Ovary (tissue), 9 donors: ENCODE measurements around the gene PCBP2. TPM values are rescaled to one million over a fixed set of nuclear protein-coding genes. Genes with fewer than 3 reads are reported as not detected.

Experiments used
- DNase-seq, 5 donors: peaks; one replicate each; pipeline ENCODE4 v3.0.0-alpha.2; 2019 to 2020
- H3K27ac ChIP-seq, 2 donors: fragments of 200-600 bp; one replicate each; pipeline versions ENCODE4 v1.5.1 to v1.8.0; 2019 to 2022
- H3K27me3 ChIP-seq: fragments of 200-600 bp; one replicate; pipeline ENCODE4 v1.8.0; 2022
- H3K36me3 ChIP-seq: fragments of 200-600 bp; sonication (generic); one replicate; pipeline ENCODE4 v1.5.1; 2019
- H3K4me1 ChIP-seq: one replicate; pipeline ENCODE4 v1.8.1; 2013; ENCODE audit warnings: mild to moderate bottlenecking, moderate library complexity; ENCODE audit not compliant: insufficient read depth
- H3K4me3 ChIP-seq: fragments of 200-600 bp; sonication (generic); one replicate; pipeline ENCODE4 v1.5.1; 2017
- H3K9me3 ChIP-seq, 2 donors: fragments of 200-600 bp in 1 of 2; sonication (generic) in 1 of 2; one replicate each; pipeline versions ENCODE4 v1.5.1 to v1.8.1; 2013 to 2019; ENCODE audit warnings: mild to moderate bottlenecking in 1 of 2, moderate library complexity in 1 of 2
- EP300 ChIP-seq: sonication (generic); formaldehyde crosslinking; IDR thresholded peaks from one replicate; pipeline ENCODE4 v1.6.1; 2017; ENCODE audit warnings: antibody characterized with exemption
- POLR2A ChIP-seq: fragments of 450-650 bp; IDR thresholded peaks from one replicate; pipeline ENCODE4 v1.6.1; 2017; ENCODE audit warnings: antibody characterized with exemption, mild to moderate bottlenecking, moderate library complexity
- WGBS, 3 donors: extraction: QIAGEN DNeasy Blood & Tissue Kit in 1 of 3; methylation state at CpG; one replicate each; pipeline versions ENCODE4 v1.1.5 to v1.1.7; 2013 to 2017; 5-methylcytosine and 5-hydroxymethylcytosine counted together
- intact Hi-C, 4 donors: fragments of 100-400 bp; cut with DNase I; formaldehyde crosslinking; loops; one replicate each; pipeline versions ENCODE4 v1.11.0 to v1.15.1; 2022 to 2023
- polyA plus RNA-seq, 2 donors: library from polyadenylated mRNA; stranded (reverse); fragments of 200-250 nt in 1 of 2; fragments of 350-450 nt in 1 of 2; fragmentation: Illumina TruSeq in 1 of 2; extraction: RNeasy Lipid Tissue Mini Kit (QIAGEN cat#74804) in 1 of 2; gene quantifications; one replicate each; pipeline ENCODE4 v1.2.3, GENCODE V29; 2013 to 2014
- total RNA-seq, 7 donors: library from RNA; depleted of rRNA in 2 of 7; stranded (reverse); fragments of >200 nt in 2 of 7; fragmentation: NEBNext Ultra II Directional in 3 of 7; extraction: Animal tissue kit (Norgen Biotek cat#: 25700) in 3 of 7; gene quantifications; one replicate each; pipeline versions ENCODE4 v1.1.0 to v1.2.4, GENCODE V29; 2016 to 2023
- TF ChIP-seq, protein P1 (sequence below), 3 donors: fragments of 450-650 bp in 2 of 3; fragments of 200-600 bp in 1 of 3; IDR thresholded peaks; one replicate each; pipeline versions ENCODE4 v1.5.1 to v1.8.0; 2016 to 2022; ENCODE audit warnings: antibody characterized with exemption in 3 of 3, mild to moderate bottlenecking in 1 of 3
- donor health status: DM: no; HTN: no; CAD: no; lungs with moderate emphysema.
- donor health status: DM: no; HTN: no; CAD: no.
- donor health status: Bipolar disorder and iron deficiency.
- donor health status: DM: yes; HTN: yes; CAD: no.
- donor health status: DM: no; HTN: no; CAD: no.
- donor health status: DM: yes; HTN: yes; CAD: no.

The PCBP2 gene
- total and polyA plus RNA-seq, 9 donors = 413 to 1,354 (median 948) TPM

DNA sequence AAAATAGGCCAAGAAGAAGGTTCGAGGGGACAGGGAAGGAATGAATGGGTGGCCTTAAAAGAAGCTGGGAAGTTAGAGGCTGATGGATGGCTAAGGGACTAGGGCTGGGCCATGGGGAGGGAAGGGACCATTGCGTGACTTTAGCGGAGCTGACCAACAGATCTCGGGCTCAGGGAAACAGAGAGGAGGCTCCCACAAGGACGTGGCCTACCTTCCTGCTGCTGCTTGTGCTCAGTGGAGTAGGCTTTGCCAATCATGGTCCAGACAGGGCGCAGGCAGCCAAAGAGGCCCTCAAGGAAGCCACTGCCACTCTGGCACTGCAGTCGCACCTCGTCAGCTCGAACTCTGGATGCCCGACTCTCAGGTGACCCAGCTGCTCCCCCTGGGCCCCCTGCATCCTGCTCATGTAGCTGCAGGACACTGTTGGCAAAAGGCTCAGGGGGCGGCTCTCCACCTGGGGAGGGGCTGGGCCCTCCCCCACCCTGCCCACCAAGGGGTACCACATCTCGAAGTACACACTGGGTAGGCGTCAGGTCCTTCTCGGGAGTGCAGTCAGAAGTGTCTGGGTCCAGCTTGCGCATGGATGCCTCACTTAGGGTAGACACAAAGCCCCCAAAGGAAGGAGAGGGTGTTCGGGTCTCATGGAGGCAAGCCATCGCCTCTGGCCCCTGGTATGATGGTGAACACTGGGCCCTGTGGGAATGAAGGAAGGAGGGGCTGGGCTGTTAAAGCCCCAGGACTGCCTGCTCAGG, 35.0 kb downstream of the PCBP2 start:
- peak in 2 of 5 donors; percentile 24 to 40 for DNase-seq
- intact Hi-C loops = loop anchor here in 1 of 4 donors (5.0 kb wide), 1 partner anchor 35 kb away; the partner anchor contains the start of gene PCBP2
- 74 to 77% (median 76%) methylated on average over 17 of the region's 17 CpGs for WGBS, 3 donors

DNA sequence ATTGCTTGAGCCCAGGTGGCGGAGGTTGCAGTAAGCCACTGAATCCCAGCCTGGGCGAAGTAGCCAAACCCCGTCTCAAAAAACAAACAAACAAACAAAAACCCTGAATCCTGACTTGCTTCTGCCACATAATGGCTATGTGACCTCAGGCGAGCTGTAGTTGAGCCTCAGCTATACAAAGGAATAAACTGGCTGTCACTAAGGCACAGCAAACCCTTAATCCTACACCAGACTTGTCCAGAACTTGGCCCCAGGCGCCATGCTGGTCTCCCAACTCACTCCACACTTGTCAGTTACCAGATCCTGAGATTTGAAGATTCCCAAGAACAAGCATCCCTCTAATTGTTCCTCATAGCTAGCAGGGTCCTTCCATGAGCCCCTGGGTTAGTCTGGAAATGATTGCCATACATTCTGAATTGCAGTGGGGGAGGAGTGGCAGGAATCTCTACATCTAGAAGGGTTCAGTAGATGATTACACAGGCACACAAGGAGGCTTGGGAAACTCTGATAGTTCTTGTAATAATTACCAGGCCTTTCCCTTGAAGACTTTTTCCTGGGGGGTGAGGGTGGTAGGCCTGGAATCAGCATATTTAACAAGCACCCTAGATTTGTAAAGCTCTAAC, 37.5 kb downstream of the PCBP2 start:
- intact Hi-C loops = loop anchor here in 1 of 4 donors (5.0 kb wide), 1 partner anchor 37 kb away; the partner anchor contains the start of gene PCBP2
- Histone ChIP-seq H3K4me3 (no peak overlapping the region), H3K27ac (no peak overlapping the region), H3K9me3 (no peaks in the 10 kb centered on the region), H3K36me3 (no peaks in the 10 kb centered on the region), H3K4me1 (peaks cover 4% of the 10 kb centered on the region), H3K27me3 (no peaks in the 10 kb centered on the region)
- no peak for DNase-seq
- WGBS, 3 donors = 95 to 98% (median 96%) methylated on average over 5 of the region's 5 CpGs
- TF ChIP-seq POLR2A (no peak), EP300 (no peak)
- TF ChIP-seq, protein P1, sequence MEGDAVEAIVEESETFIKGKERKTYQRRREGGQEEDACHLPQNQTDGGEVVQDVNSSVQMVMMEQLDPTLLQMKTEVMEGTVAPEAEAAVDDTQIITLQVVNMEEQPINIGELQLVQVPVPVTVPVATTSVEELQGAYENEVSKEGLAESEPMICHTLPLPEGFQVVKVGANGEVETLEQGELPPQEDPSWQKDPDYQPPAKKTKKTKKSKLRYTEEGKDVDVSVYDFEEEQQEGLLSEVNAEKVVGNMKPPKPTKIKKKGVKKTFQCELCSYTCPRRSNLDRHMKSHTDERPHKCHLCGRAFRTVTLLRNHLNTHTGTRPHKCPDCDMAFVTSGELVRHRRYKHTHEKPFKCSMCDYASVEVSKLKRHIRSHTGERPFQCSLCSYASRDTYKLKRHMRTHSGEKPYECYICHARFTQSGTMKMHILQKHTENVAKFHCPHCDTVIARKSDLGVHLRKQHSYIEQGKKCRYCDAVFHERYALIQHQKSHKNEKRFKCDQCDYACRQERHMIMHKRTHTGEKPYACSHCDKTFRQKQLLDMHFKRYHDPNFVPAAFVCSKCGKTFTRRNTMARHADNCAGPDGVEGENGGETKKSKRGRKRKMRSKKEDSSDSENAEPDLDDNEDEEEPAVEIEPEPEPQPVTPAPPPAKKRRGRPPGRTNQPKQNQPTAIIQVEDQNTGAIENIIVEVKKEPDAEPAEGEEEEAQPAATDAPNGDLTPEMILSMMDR (IDR thresholded peaks at IDR 0.05) = no peak

More for the DNA sequence above, 35.0 kb downstream of the PCBP2 start:
- Histone ChIP-seq H3K27me3 (no peaks in the 10 kb centered on the region), H3K27ac (no peak overlapping the region), H3K4me1 (no peaks in the 10 kb centered on the region), H3K9me3 (no peaks in the 10 kb centered on the region), H3K4me3 (no peak overlapping the region), H3K36me3 (no peaks in the 10 kb centered on the region)
- no peak for TF ChIP-seq EP300
- TF ChIP-seq, protein P1 (IDR thresholded peaks at IDR 0.05) = no peak
- TF ChIP-seq POLR2A = no peak

DNA sequence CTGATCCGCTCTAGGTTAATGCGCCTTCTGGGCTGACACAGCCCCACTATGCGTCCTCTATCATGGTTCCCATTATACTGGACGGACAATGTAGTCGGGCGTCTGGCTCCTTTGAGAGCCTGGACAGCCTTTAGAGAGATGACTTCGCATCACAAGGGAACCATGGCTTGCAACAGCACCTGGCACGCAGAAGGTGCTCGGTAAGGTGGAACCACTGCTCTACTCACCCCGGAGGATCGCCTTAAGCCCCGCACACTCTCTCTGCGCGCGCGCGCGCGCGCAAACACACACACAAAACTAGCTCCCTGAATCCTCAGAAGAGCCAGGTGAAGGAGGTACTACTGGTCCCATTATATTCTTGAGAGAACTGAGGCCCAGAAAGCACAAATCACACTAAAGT, 40.3 kb downstream of the PCBP2 start:
- H3K36me3 ChIP-seq = no peaks in the 10 kb centered on the region
- intact Hi-C loops = no loop called here
- peaks cover 9% of the 10 kb centered on the region for H3K4me1 ChIP-seq
- no peaks in the 10 kb centered on the region for H3K27me3 ChIP-seq
- H3K9me3 ChIP-seq = no peaks in the 10 kb centered on the region
- peak overlapping the region; percentile 59 for H3K4me3 ChIP-seq
- 37 to 52% (median 47%) methylated on average over 20 of the region's 20 CpGs for WGBS, 3 donors
- H3K27ac ChIP-seq = peak overlapping the region in 1 of 2 donors; percentile 76
- TF ChIP-seq EP300 (no peak), POLR2A (no peak)
- TF ChIP-seq, protein P1 (IDR thresholded peaks at IDR 0.05) = no peak
- peak in 2 of 5 donors; percentile 47 to 53 for DNase-seq

DNA sequence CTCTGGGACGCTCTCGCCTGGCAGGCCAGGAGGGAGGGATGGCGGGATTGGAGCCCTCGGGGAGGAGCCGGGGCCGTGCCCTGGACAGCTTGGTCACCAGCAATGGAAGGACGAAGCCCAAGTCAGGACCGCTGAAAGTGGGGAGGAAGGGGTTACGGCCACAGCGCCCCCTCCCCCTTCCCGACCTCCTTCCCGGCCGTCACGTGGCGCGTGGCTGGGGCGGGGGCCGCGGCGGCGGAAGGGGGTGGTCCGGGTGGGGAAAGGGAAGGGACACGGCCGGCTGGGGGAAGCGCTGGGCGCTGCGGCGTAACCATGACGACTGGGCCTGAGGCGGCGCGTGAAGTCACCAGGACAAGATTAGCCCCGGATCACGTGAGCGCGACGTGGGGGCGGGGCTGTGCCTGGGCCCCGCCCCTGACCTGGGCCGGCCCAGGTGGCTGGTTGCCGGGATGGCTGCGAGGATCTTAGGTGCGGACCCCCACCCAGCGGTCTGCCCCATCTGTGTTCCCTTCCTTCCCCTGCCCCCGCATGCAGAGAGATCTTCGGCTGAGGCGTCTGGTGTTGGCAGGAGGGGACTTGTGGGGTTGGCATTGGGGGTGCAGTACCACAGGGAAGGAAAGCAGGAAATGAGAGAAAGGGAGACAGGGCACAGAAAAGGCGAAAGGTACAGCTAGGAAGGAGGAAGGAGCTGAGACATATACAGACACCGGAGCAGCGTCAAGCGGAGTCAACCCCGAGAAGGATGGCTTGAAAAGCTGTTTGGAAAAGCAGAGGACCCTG, 41.1 kb downstream of the PCBP2 start:
- Histone ChIP-seq H3K36me3 (no peaks in the 10 kb centered on the region), H3K4me3 (peak overlapping the region; percentile 59), H3K9me3 (no peaks in the 10 kb centered on the region), H3K27me3 (no peaks in the 10 kb centered on the region), H3K4me1 (peaks cover 9% of the 10 kb centered on the region), H3K27ac (peak overlapping the region; percentile 73 to 76)
- intact Hi-C loops = no loop called here
- DNase-seq = peak; percentile 93 to 96 (median 96)
- TF ChIP-seq POLR2A (peak; percentile 68), EP300 (no peak)
- TF ChIP-seq, protein P1 (IDR thresholded peaks at IDR 0.05) = no peak
- WGBS, 3 donors = 1 to 3% (median 1%) methylated on average over 22 to 52 of the region's 52 CpGs
